Measurements from ENCODE around the gene DRAXIN.

Gene DRAXIN

DNA sequence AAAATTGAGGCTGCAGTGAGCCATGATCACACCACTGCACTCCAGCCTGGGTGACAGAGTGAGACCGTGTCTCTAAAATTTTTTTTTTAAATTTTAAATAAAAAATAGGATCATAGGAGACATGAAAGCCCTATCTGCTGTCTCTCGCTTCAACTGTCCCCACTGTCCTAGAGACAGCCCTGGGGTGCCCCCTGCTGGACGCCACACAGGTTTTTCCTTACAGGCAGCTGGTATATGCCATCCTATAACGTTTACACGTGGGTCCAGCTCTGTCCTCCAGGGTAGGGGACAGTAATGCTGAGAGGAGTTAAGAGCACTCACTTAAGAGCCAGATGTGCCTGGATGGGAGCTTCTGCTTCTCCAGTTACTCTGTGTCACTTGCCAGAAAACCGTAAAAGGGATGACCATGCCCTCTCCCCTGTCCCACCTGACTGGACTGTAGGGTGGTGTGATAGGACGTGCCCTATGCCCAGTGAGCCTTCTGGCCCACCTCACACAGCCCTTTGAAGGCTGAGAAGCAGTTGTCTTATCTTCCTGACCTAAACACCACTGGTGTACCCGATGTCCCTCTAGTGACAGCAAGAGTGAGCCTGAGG, 45.7 kb upstream of the DRAXIN start:
- CTCF ChIA-PET, result interaction anchor here (0.6 to 22.2 kb wide), 35 partner anchors 8 to 1159 kb away, joined by 3 to 456 read pairs (median 4); partner anchors contain the start of genes EXOSC10, FBXO2, FBXO6 and MTOR
- POLR2A ChIA-PET, result no interaction called here
- TF ChIP-seq, protein P1, sequence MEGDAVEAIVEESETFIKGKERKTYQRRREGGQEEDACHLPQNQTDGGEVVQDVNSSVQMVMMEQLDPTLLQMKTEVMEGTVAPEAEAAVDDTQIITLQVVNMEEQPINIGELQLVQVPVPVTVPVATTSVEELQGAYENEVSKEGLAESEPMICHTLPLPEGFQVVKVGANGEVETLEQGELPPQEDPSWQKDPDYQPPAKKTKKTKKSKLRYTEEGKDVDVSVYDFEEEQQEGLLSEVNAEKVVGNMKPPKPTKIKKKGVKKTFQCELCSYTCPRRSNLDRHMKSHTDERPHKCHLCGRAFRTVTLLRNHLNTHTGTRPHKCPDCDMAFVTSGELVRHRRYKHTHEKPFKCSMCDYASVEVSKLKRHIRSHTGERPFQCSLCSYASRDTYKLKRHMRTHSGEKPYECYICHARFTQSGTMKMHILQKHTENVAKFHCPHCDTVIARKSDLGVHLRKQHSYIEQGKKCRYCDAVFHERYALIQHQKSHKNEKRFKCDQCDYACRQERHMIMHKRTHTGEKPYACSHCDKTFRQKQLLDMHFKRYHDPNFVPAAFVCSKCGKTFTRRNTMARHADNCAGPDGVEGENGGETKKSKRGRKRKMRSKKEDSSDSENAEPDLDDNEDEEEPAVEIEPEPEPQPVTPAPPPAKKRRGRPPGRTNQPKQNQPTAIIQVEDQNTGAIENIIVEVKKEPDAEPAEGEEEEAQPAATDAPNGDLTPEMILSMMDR (IDR thresholded peaks at IDR 0.05; ENCODE audit: insufficient read depth, low read length, missing control alignments), result peak; percentile 80
- H3K4me3 ChIP-seq (ENCODE audit: low read depth, low read length), result no peak overlapping the region
- DNase-seq (ENCODE audit: low read depth, low spot score), result no peak

GRCh38 chr1:11646317-11646716, 45.2 kb upstream of the DRAXIN start:
- ChIA-PET CTCF (interaction anchor here (0.6 to 22.2 kb wide), 30 partner anchors 7 to 615 kb away, joined by 3 to 456 read pairs (median 4); partner anchors contain the start of genes EXOSC10, FBXO2, FBXO6 and MTOR), POLR2A (no interaction called here)
- no peak for DNase-seq (ENCODE audit: low read depth, low spot score)
- H3K4me3 ChIP-seq (ENCODE audit: low read depth, low read length), result no peak overlapping the region
- TF ChIP-seq, protein P1 (IDR thresholded peaks at IDR 0.05; ENCODE audit: insufficient read depth, low read length, missing control alignments), result no peak

DNA sequence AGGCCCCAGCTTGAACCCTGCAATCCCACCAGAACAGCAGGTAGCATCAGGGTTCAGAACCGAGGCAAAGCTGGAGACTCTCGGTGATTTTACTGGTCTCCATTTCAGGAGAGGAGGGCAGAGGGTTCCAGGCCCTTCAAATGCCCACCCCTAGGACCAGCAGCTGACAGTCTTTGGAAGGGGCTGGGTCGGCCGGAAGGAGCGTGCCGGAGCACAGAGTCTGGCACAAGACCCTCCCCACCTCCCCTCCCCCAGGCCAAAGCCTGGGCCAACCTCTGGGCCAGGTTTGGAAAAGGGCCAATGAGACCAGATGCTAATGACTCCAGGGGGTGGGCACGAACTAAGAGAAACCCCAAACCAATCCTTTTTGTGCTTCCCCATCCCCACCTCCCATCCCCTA, 44.2 kb upstream of the DRAXIN start:
- TF ChIP-seq, protein P1 (IDR thresholded peaks at IDR 0.05; ENCODE audit: insufficient read depth, low read length, missing control alignments), result no peak
- ChIA-PET CTCF (interaction anchor here (4.8 to 22.2 kb wide), 4 partner anchors 13 to 611 kb away, joined by 24 to 456 read pairs (median 200); no protein-coding TSS in a partner anchor), POLR2A (no interaction called here)
- no peak overlapping the region for H3K4me3 ChIP-seq (ENCODE audit: low read depth, low read length)
- DNase-seq (ENCODE audit: low read depth, low spot score), result no peak

DNA sequence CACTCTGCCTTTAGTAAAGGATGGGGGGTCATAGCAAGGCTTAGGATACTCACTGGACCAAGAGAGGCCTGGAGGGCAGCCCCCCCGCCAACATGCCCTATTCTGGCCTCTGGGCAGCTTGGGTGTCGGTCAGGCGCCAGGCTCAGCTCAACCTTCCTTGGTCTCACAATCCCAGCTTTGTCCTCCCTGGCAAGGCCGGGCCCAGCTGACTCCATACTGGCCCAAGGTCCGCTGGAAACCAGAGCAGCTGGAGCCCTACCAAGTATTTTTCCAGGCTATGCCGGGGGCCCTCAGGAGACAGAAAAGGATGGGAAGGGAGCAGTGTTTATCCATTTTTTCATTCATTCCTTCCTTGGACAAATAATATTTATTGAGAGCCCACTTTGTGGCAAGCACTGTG, 43.5 kb upstream of the DRAXIN start:
- TF ChIP-seq, protein P1 (IDR thresholded peaks at IDR 0.05; ENCODE audit: insufficient read depth, low read length, missing control alignments), result no peak
- CTCF ChIA-PET, result interaction anchor here (1.4 to 22.2 kb wide), 5 partner anchors 10 to 612 kb away, joined by 4 to 456 read pairs (median 88); no protein-coding TSS in a partner anchor
- H3K4me3 ChIP-seq (ENCODE audit: low read depth, low read length), result no peak overlapping the region
- POLR2A ChIA-PET, result no interaction called here
- no peak for DNase-seq (ENCODE audit: low read depth, low spot score)

- no peak for DNase-seq (ENCODE audit: low read depth, low spot score)
- no peak overlapping the region for H3K4me3 ChIP-seq (ENCODE audit: low read depth, low read length)
- ChIA-PET CTCF (interaction anchor here (1.4 to 22.2 kb wide), 10 partner anchors 7 to 612 kb away, joined by 3 to 456 read pairs (median 19); partner anchors contain the start of gene FBXO6), POLR2A (no interaction called here)
- TF ChIP-seq, protein P1 (IDR thresholded peaks at IDR 0.05; ENCODE audit: insufficient read depth, low read length, missing control alignments), result no peak
These were observed 42.8 kb upstream of the DRAXIN start for GRCh38 chr1:11648732-11649158.

DNA sequence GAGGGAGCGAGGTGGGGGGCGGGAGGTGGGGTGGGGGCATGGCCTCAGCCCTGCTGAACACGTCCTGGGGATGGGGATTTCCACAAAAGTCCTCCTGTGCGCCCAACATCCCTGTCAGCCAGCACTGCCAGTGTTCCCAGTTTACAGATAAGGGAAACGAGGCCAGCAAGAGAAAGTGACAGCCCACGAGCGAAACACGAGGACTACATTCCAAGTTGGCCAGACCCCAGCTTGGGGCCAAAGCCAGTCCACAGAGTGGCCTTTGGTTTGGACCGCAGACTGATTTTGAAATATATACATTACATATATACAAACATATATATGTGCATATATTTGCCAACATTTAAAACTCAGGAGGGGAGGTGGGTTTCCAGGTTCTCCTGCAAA, 42.3 kb upstream of the DRAXIN start:
- TF ChIP-seq, protein P1 (IDR thresholded peaks at IDR 0.05; ENCODE audit: insufficient read depth, low read length, missing control alignments), result no peak
- CTCF ChIA-PET, result interaction anchor here (0.6 to 22.2 kb wide), 13 partner anchors 7 to 959 kb away, joined by 3 to 456 read pairs (median 11); partner anchors contain the start of gene FBXO6
- no peak overlapping the region for H3K4me3 ChIP-seq (ENCODE audit: low read depth, low read length)

More for the DNA sequence above, 42.3 kb upstream of the DRAXIN start:
- POLR2A ChIA-PET, result no interaction called here
- no peak for DNase-seq (ENCODE audit: low read depth, low spot score)

All from AG04449 (cell line).